ENCODE results near the gene NAA30.

Gene NAA30

GRCh38 chr14:57412341-57412740 is 22.0 kb downstream of the NAA30 start:
- DNase-seq (ENCODE audit: insufficient read length, low spot score) (no peak), FAIRE-seq (no peak)
- TF ChIP-seq SPI1 (IDR thresholded peaks at IDR 0.05; ENCODE audit: low read depth, low read length) (no peak), TAF1 (IDR thresholded peaks at IDR 0.05; ENCODE audit: low read depth, low read length) (no peak), POLR2A (IDR thresholded peaks at IDR 0.05; ENCODE audit: low read depth, low read length) (no peak), PAX5 (IDR thresholded peaks at IDR 0.05; ENCODE audit: insufficient read depth, low read length, severe bottlenecking) (no peak), POU2F2 (IDR thresholded peaks at IDR 0.05; ENCODE audit: low read depth, low read length) (no peak), POLR2AphosphoS5 (IDR thresholded peaks at IDR 0.05; ENCODE audit: low read depth, low read length) (no peak)

DNA sequence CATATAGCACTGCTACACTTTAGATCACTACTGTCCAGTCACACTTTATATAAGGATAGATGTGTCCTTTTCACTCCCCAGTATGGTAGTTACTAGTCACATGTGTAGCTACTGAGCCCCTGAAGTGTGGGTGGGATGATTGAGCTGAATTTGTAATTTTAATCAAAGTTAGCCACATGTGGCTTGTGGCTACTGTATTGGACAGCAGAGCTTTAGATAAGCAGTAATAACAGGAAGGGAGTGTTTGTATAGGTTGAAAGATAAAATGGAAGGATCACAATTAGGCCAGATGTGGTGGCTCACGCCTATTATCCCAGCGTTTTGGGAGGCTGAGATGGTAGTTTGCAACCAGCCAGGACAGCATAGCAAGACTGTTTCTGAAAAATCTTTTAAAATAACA is 23.5 kb downstream of the NAA30 start:
- FAIRE-seq (no peak), DNase-seq (ENCODE audit: insufficient read length, low spot score) (no peak)
- TF ChIP-seq POLR2AphosphoS5 (IDR thresholded peaks at IDR 0.05; ENCODE audit: low read depth, low read length) (no peak), POLR2A (IDR thresholded peaks at IDR 0.05; ENCODE audit: low read depth, low read length) (no peak), POU2F2 (IDR thresholded peaks at IDR 0.05; ENCODE audit: low read depth, low read length) (no peak), SPI1 (IDR thresholded peaks at IDR 0.05; ENCODE audit: low read depth, low read length) (no peak), PAX5 (IDR thresholded peaks at IDR 0.05; ENCODE audit: insufficient read depth, low read length, severe bottlenecking) (no peak), TAF1 (IDR thresholded peaks at IDR 0.05; ENCODE audit: low read depth, low read length) (no peak)

- no peak for TF ChIP-seq POLR2A (IDR thresholded peaks at IDR 0.05; ENCODE audit: low read depth, low read length)
- no peak for TF ChIP-seq POU2F2 (IDR thresholded peaks at IDR 0.05; ENCODE audit: low read depth, low read length)
- TF ChIP-seq POLR2AphosphoS5 (IDR thresholded peaks at IDR 0.05; ENCODE audit: low read depth, low read length): no peak
- TF ChIP-seq TAF1 (IDR thresholded peaks at IDR 0.05; ENCODE audit: low read depth, low read length): no peak
- FAIRE-seq: no peak
Observed at GRCh38 chr14:57417228-57417627, 26.8 kb downstream of the NAA30 start.

GRCh38 chr14:57418999-57419398 is 28.6 kb downstream of the NAA30 start:
- FAIRE-seq: no peak
- TF ChIP-seq TAF1 (IDR thresholded peaks at IDR 0.05; ENCODE audit: low read depth, low read length) (no peak), POLR2AphosphoS5 (IDR thresholded peaks at IDR 0.05; ENCODE audit: low read depth, low read length) (no peak), POLR2A (IDR thresholded peaks at IDR 0.05; ENCODE audit: low read depth, low read length) (no peak), PAX5 (IDR thresholded peaks at IDR 0.05; ENCODE audit: insufficient read depth, low read length, severe bottlenecking) (no peak), SPI1 (IDR thresholded peaks at IDR 0.05; ENCODE audit: low read depth, low read length) (no peak), POU2F2 (IDR thresholded peaks at IDR 0.05; ENCODE audit: low read depth, low read length) (no peak)
- DNase-seq (ENCODE audit: insufficient read length, low spot score): no peak

More at GRCh38 chr14:57417228-57417627, 26.8 kb downstream of the NAA30 start:
- no peak for DNase-seq (ENCODE audit: insufficient read length, low spot score)

DNA sequence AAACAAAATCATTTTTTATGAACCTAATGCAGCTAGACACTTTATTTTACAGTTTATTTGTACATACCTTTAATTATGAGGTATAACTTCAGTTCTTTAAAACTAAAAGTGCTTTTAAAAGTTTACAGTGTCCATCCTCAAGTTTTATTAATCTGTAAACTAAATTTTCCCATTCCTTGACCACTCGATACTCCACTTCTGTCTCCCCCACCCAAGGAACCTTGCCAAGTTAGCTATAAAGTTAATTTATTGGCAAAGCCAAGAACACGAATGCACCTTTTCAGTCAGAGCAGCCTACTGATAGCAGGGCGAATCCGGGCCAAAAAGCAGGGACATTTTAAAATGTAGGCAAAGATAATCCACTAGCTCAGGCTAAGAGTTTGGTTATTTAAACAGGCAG is 29.6 kb downstream of the NAA30 start:
- no peak for TF ChIP-seq TAF1 (IDR thresholded peaks at IDR 0.05; ENCODE audit: low read depth, low read length)
- no peak for TF ChIP-seq POLR2A (IDR thresholded peaks at IDR 0.05; ENCODE audit: low read depth, low read length)
- TF ChIP-seq POU2F2 (IDR thresholded peaks at IDR 0.05; ENCODE audit: low read depth, low read length): no peak
- no peak for TF ChIP-seq PAX5 (IDR thresholded peaks at IDR 0.05; ENCODE audit: insufficient read depth, low read length, severe bottlenecking)
- TF ChIP-seq SPI1 (IDR thresholded peaks at IDR 0.05; ENCODE audit: low read depth, low read length): no peak
- TF ChIP-seq POLR2AphosphoS5 (IDR thresholded peaks at IDR 0.05; ENCODE audit: low read depth, low read length): no peak
- DNase-seq (ENCODE audit: insufficient read length, low spot score) (no peak), FAIRE-seq (no peak)

DNA sequence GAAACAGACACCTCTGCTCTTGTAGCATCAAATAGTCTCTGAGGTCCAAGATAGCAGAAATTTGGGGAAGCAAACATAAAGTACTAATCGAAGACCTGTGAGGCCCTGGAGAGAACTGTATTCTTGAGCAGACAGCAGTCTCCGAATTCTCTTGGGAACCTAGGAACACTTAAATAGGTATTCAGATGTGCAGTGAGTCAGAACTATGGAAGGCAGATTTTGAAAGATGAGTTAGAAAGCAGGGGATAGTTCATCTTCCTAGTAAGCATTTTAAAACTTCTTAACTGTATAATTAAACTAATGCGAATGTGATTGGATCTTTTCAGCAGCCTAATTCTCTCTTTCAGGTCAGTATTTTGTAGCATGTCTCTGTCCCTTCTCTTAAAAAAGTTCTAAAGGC is 30.6 kb downstream of the NAA30 start:
- no peak for TF ChIP-seq POLR2A (IDR thresholded peaks at IDR 0.05; ENCODE audit: low read depth, low read length)
- TF ChIP-seq TAF1 (IDR thresholded peaks at IDR 0.05; ENCODE audit: low read depth, low read length): no peak
- TF ChIP-seq SPI1 (IDR thresholded peaks at IDR 0.05; ENCODE audit: low read depth, low read length): no peak
- TF ChIP-seq POU2F2 (IDR thresholded peaks at IDR 0.05; ENCODE audit: low read depth, low read length): no peak
- no peak for TF ChIP-seq PAX5 (IDR thresholded peaks at IDR 0.05; ENCODE audit: insufficient read depth, low read length, severe bottlenecking)
- TF ChIP-seq POLR2AphosphoS5 (IDR thresholded peaks at IDR 0.05; ENCODE audit: low read depth, low read length): no peak
- no peak for DNase-seq (ENCODE audit: insufficient read length, low spot score)
- no peak for FAIRE-seq

DNA sequence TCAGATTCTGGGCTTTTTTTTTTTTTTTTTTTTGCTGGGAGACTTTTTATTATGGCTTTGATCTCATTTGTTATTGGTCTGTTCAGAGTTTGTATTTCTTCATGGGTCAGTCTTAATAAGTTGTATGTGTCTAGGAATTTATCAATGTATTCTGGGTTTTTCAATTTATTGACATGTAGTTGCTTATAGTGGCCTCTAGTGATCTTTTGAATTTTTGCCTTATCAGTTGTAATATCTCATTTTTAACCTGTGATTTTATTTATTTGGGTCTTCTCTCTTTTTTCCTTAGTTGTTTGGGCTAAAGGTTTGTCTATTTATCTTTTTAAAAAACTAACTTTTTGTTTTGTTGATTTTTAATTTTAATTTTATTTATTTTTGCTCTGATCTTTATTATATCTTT is 45.5 kb downstream of the NAA30 start:
- FAIRE-seq (no peak), DNase-seq (ENCODE audit: insufficient read length, low spot score) (no peak)
- TF ChIP-seq POU2F2 (IDR thresholded peaks at IDR 0.05; ENCODE audit: low read depth, low read length) (no peak), TAF1 (IDR thresholded peaks at IDR 0.05; ENCODE audit: low read depth, low read length) (no peak), SPI1 (IDR thresholded peaks at IDR 0.05; ENCODE audit: low read depth, low read length) (no peak), POLR2AphosphoS5 (IDR thresholded peaks at IDR 0.05; ENCODE audit: low read depth, low read length) (no peak), POLR2A (IDR thresholded peaks at IDR 0.05; ENCODE audit: low read depth, low read length) (no peak), PAX5 (IDR thresholded peaks at IDR 0.05; ENCODE audit: insufficient read depth, low read length, severe bottlenecking) (no peak)

DNA sequence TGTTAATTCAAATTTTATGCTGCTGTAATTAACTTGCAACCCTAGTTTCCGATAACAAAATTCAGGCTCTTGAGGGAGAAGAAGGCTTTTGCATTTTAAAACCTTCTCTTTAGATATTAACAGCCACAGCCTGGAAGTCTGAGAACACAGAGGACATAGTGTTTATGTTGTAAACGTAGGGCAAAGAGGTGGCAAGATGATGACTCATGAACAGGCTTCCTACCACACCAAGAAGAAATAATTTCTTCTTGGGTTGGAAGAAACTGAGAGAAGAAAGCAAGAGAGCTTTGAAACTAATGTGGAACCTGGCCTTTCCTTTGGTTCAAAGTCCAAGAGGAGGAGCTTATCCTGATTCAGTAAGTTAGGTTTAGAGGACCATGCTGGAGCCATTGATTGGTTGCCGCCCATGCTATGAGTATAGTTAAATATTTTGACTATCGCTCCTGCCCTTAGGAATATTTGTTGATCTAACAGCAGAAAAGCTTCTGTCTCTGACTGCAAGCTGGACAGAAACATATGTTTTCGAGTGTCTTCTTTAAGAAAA is 71.5 kb downstream of the NAA30 start:
- FAIRE-seq (no peak), DNase-seq (ENCODE audit: insufficient read length, low spot score) (no peak)
- TF ChIP-seq POLR2AphosphoS5 (IDR thresholded peaks at IDR 0.05; ENCODE audit: low read depth, low read length): no peak
- no peak for TF ChIP-seq PAX5 (IDR thresholded peaks at IDR 0.05; ENCODE audit: insufficient read depth, low read length, severe bottlenecking)
- no peak for TF ChIP-seq TAF1 (IDR thresholded peaks at IDR 0.05; ENCODE audit: low read depth, low read length)
- no peak for TF ChIP-seq POU2F2 (IDR thresholded peaks at IDR 0.05; ENCODE audit: low read depth, low read length)
- no peak for TF ChIP-seq POLR2A (IDR thresholded peaks at IDR 0.05; ENCODE audit: low read depth, low read length)
- TF ChIP-seq SPI1 (IDR thresholded peaks at IDR 0.05; ENCODE audit: low read depth, low read length): no peak

GRCh38 chr14:57462551-57462950 is 72.2 kb downstream of the NAA30 start:
- no peak for TF ChIP-seq PAX5 (IDR thresholded peaks at IDR 0.05; ENCODE audit: insufficient read depth, low read length, severe bottlenecking)
- no peak for TF ChIP-seq POLR2AphosphoS5 (IDR thresholded peaks at IDR 0.05; ENCODE audit: low read depth, low read length)
- no peak for TF ChIP-seq POLR2A (IDR thresholded peaks at IDR 0.05; ENCODE audit: low read depth, low read length)
- no peak for TF ChIP-seq TAF1 (IDR thresholded peaks at IDR 0.05; ENCODE audit: low read depth, low read length)
- TF ChIP-seq POU2F2 (IDR thresholded peaks at IDR 0.05; ENCODE audit: low read depth, low read length): no peak
- TF ChIP-seq SPI1 (IDR thresholded peaks at IDR 0.05; ENCODE audit: low read depth, low read length): no peak
- no peak for DNase-seq (ENCODE audit: insufficient read length, low spot score)
- no peak for FAIRE-seq

Data from GM12891 (cell line).